ENCODE measurements around the gene STMND1. TPM values are rescaled to one million over a fixed set of nuclear protein-coding genes. Genes with fewer than 3 reads are reported as not detected.

Gene STMND1
- total RNA-seq = not detected in 2 replicates

DNA sequence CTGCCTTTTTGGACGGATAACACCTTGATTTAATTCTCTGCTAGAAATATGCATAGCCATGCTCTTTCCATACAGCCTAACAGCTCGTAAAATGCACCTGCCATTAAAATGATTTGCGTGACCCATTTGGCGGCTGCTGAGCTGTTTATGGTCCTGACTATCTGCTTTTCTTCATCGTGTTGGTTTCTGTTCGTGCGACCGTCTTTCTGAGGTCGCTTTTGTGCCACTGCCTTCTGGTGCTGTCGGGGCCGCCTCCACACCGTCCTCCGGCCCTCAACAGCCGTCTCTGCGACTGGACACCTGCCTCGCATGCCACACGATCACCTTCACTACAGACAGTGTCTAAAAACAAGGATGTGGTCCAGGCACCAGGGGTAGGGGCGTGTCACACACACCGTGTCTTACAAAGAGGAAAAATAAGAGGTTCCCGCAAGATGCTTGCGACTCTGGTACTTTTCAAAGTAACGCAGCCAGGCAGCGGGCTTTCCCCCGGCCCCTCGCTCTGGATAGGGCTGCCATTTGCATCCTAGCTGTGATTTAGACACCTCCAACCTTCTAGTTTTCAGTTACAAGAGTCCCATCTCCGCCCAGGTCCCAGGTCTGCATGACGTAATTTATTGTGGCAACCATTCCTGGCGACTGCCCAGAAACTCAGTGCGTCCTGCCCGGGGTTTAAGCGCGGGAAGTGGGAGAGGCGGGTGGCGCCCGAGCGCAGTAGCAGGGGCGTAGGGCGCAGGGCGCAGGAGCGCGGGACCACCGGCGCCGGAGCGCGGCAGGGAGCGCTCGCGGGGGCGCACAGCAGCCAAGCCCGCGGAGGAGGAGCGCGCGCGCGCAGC, at the start of gene STMND1:
TSS of gene STMND1 (plus strand) at position 629 of the 836 bp plus-strand sequence. CDS start 208 bp downstream, outside the sequence.

Other genes starting within 250 kb of the STMND1 start
- gene RBM24, start 179.3 kb downstream of the STMND1 start, total RNA-seq = 0.29 and 2.3 TPM in 2 replicates